Effector memory CD8-positive, alpha-beta T cell (primary cell): Measurements from ENCODE around the gene NT5E.
A peak's percentile ranks its signal among the peaks of the same experiment; 100 is the strongest.

Experiments
- ATAC-seq: fragments of 150-1000 bp; cut with Tn5 transposase; replicated peaks from 2 replicates; pipeline ENCODE4 v1.10.0; 2021; ENCODE audit warnings: mild to moderate bottlenecking, moderate library complexity
- DNase-seq, 3 experiments: peaks; one replicate each; pipeline ENCODE4 v3.0.0; 2021
- H3K27ac Mint-ChIP-seq, 2 donors: one replicate each; pipeline ENCODE4 v1.8.0; 2022; ENCODE audit warnings: mild to moderate bottlenecking in 2 of 2, mixed read lengths in 2 of 2, moderate library complexity in 2 of 2
- H3K27me3 Mint-ChIP-seq, 2 donors: one replicate each; pipeline ENCODE4 v1.8.0; 2022; ENCODE audit warnings: mixed read lengths in 2 of 2
- H3K36me3 Mint-ChIP-seq: one replicate; pipeline ENCODE4 v1.8.0; 2022; ENCODE audit warnings: mild to moderate bottlenecking, moderate library complexity, mixed read lengths; ENCODE audit not compliant: insufficient read depth
- H3K4me1 Mint-ChIP-seq, 2 donors: one replicate each; pipeline ENCODE4 v1.8.0; 2022; ENCODE audit warnings: low read depth in 2 of 2, mixed read lengths in 2 of 2
- H3K4me3 Mint-ChIP-seq, 2 donors: one replicate each; pipeline ENCODE4 v1.8.0; 2022; ENCODE audit warnings: mild to moderate bottlenecking in 2 of 2, mixed read lengths in 2 of 2, moderate library complexity in 2 of 2
- H3K9me3 Mint-ChIP-seq, 2 donors: one replicate each; pipeline ENCODE4 v1.8.0; 2022; ENCODE audit warnings: mixed read lengths in 2 of 2

Gene NT5E

DNA sequence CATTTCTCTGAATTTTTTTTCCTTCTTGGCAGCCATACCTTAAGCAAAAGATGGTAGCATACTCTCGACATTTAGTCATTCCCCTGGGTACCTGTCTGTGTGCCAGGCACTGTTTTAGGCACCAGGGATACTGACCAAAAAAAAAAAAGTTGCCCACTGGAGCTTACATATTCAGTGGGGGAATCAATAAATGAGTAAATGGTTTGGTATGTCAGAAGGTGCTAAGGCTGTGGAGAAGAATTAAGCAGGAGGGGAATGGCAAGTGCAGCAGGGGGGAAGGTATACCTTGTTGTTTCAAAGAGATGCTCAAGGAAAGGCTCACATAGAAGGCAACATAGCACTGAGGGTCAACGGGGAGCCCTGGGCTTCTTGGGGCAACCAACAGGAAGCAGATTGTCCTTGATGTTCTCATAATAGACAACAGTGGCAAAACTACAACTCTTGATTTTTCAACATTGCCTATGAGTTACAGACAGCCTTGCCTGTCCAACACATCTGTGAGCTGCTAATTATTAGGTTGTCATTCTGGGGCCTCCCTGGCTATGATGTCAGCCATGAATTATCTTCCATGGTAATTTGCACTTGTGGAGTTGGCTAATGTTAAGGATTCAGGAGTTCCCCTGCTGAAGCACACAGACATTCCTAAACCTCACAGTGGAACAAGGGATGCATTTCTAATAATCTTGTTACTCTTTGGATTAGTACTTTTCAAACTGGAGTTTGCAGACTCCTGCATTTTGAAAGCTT, 19.6 kb downstream of the NT5E start:
- H3K36me3 Mint-ChIP-seq = no peaks in the 10 kb centered on the region
- no peak for DNase-seq
- no peak overlapping the region for H3K4me3 Mint-ChIP-seq
- ATAC-seq = no peak
- H3K27ac Mint-ChIP-seq = no peak overlapping the region
- no peaks in the 10 kb centered on the region for H3K9me3 Mint-ChIP-seq
- H3K27me3 Mint-ChIP-seq = peaks cover 6 to 8% of the 10 kb centered on the region in 2 donors
- H3K4me1 Mint-ChIP-seq = peaks cover 17 to 18% of the 10 kb centered on the region in 2 donors

DNA sequence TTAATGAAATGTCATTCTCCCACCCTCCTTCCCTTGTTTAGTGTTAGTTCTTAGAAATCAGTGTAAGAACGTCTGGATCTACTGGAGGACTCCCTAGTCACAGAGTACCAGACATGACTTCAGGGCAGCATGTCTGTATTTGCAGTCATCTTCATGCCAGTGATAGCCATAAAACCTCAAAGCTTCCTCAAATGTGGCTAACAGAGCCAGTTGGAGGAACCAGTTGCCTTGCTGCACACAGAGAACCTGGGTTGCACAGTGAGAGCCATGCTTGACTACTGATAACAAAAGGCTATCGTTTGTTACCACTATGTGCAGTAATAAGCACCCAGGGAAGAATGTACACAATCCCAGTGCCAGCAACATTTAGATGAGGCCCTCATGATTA, 20.1 kb downstream of the NT5E start:
- ATAC-seq = no peak
- no peak overlapping the region for H3K4me3 Mint-ChIP-seq
- peaks cover 6 to 8% of the 10 kb centered on the region in 2 donors for H3K27me3 Mint-ChIP-seq
- no peak overlapping the region for H3K27ac Mint-ChIP-seq
- DNase-seq = no peak
- peaks cover 11 to 13% of the 10 kb centered on the region in 2 donors for H3K4me1 Mint-ChIP-seq
- no peaks in the 10 kb centered on the region for H3K9me3 Mint-ChIP-seq
- H3K36me3 Mint-ChIP-seq = no peaks in the 10 kb centered on the region

DNA sequence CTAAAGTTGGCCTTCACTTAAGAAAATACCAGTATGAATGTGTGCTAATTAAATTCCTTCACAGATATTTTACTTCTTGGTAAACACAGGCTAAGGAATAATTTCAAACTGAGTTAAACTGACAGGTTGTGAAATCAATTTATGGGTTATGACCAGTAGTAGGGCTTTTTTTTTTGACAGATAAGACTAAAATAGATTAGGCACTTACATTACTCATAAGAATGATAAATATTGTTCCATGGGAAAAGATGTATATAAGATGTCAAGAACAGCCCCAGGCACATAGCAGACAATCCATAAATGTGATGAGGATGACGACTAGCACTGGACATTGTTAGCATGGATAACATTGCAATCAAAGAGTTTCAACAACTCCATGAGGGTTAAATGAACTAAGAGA, 22.9 kb downstream of the NT5E start:
- Mint-ChIP-seq H3K9me3 (no peaks in the 10 kb centered on the region), H3K4me3 (no peak overlapping the region), H3K27me3 (peaks cover 6 to 8% of the 10 kb centered on the region in 2 donors), H3K27ac (no peak overlapping the region), H3K4me1 (no peaks in the 10 kb centered on the region), H3K36me3 (no peaks in the 10 kb centered on the region)
- ATAC-seq (no peak), DNase-seq (no peak)

DNA sequence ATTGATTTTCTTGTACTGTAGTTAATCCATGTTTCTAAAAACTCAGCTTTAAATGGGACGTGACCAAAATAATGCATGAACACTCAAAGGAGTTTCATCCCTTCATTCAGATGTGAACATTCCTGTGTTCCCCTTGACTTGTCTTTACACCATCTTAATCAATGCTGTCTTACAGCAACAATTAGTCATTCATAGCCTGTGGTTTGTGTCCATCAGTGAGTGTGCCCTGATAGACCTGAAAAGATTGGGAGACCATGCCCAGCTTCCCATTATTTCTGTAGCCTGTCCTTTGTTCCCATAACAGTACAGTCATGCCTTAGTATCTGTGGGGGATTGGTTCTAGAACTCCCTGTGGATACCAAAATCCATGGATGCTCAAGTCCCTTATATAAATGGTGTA, 23.9 kb downstream of the NT5E start:
- H3K4me1 Mint-ChIP-seq = no peaks in the 10 kb centered on the region
- H3K36me3 Mint-ChIP-seq = no peaks in the 10 kb centered on the region
- H3K4me3 Mint-ChIP-seq = no peak overlapping the region
- no peak for DNase-seq
- no peaks in the 10 kb centered on the region for H3K9me3 Mint-ChIP-seq
- no peak for ATAC-seq
- peaks cover 0 to 1% of the 10 kb centered on the region in 2 donors for H3K27me3 Mint-ChIP-seq
- no peak overlapping the region for H3K27ac Mint-ChIP-seq

DNA sequence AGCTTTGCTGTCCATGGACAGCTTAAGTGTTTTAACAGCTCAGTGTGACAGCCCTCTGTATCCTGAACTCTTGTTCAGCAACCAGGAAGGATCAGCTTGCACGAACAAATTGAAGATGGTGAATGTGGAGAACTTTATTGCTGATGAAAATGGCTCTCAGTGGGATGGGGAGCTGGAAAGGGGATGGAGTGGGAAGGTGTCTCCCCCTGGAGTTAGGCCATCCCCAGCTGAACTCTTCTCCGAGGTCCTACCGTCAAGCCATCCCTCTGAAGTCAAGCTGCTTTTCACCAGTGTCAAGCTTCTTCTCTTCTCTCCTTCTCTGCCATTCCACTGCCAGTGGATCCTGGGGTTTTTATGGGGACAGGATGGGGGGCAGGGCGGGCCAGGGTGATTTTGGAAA, 26.6 kb downstream of the NT5E start:
- ATAC-seq (no peak), DNase-seq (no peak)
- no peak overlapping the region for H3K27ac Mint-ChIP-seq
- no peaks in the 10 kb centered on the region for H3K4me1 Mint-ChIP-seq
- H3K36me3 Mint-ChIP-seq = no peaks in the 10 kb centered on the region
- H3K9me3 Mint-ChIP-seq = no peaks in the 10 kb centered on the region
- H3K4me3 Mint-ChIP-seq = no peak overlapping the region
- no peaks in the 10 kb centered on the region for H3K27me3 Mint-ChIP-seq

DNA sequence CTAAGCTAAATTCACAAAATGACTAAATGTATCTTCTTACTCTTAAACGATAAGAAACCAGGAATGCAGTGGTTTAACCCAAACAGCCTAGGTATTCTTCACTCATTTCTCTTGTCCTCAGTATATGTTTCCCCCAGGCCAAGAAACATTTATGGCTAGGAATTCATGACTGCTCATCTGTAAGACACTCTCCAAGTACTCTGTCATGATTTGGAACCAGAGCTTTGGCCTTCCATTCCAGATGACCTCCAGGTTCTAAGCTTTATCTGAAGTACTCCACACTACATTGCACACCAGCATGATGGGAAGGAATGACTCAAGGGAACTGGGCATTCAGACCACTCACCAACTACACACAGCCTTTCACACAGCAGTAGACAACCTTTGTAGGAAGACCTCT, 29.3 kb downstream of the NT5E start:
- Mint-ChIP-seq H3K4me1 (peaks cover 3 to 8% of the 10 kb centered on the region in 2 donors), H3K27me3 (no peaks in the 10 kb centered on the region), H3K9me3 (no peaks in the 10 kb centered on the region), H3K36me3 (peaks cover 3% of the 10 kb centered on the region), H3K27ac (no peak overlapping the region), H3K4me3 (no peak overlapping the region)
- no peak for ATAC-seq
- no peak for DNase-seq

DNA sequence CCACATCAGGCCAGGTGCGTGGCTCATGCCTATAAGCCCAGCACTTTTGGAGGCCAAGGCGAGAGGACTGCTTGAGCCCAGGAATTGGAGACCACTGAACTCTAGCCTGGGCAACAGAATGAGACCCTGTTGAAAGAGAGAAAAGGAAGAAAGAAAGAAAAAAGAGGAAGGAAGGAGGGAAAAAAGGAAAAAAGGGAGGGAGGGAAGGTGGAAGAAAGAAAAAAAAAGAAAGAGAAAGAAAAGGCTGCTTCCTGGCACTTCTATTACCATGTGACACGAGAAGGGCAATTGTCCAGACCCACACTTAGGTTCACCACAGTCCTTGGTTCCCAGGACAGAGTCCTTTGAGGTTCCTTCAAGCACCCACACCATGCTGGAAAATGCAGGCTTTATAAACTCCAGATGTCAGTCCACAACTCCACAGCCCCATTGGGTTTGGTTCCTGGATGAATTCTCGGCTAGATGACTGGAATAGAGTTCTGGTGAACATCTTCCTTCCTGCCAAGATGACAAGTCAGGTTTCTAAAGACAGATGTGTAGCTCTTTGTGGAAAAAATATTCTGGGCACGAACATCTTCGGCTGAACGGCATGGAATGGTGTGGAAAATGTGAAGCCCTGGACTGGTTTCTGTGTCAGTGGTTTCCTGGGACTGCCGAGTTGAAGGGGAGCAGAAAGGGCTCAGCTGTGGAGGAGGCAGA, 32.5 kb downstream of the NT5E start:
- peak overlapping the region in 1 of 2 donors; percentile 6 for H3K27ac Mint-ChIP-seq
- ATAC-seq = no peak

DNA sequence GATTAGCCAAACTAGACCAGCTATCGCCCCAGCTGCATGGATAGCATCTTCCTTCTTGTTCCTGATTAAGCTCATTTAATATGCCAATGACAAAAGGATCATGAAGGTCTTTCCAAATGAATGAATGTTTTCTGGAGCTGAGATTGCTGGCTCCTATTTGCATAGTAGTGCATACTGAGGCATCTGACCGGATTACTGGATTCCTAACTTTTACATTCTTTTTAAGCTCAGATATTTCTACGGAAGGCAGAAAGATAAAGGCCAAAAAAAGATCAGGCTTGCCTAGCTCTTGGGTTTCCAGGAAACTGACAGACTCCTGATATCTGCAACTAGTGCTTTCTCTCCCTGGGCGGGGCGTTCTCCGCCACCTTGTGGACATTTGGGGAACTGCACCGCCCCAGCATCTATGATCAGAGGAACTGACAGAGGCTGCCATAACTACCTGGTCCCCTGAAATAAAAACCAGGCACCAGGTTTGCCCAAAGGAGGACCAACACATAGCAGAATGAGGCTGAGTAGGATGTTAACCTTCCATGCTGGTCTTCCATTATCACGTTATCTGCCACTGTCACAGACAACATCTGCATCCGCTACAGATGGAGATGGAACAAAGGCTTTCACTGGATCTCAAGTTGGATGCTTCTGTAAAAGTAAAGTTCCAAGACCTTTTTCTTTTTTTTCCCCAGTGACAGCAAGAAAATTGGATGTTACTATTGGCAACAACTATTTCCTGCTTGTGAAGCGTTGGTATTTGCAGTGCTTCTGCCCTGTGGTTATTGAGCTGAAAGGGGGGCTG, 33.2 kb downstream of the NT5E start:
- H3K27ac Mint-ChIP-seq = peak overlapping the region in 1 of 2 donors; percentile 6
- no peaks in the 10 kb centered on the region for H3K9me3 Mint-ChIP-seq
- ATAC-seq (peak; percentile 93), DNase-seq (peak; percentile 77 to 83 (median 83))
- H3K27me3 Mint-ChIP-seq = no peaks in the 10 kb centered on the region
- H3K36me3 Mint-ChIP-seq = peaks cover 3% of the 10 kb centered on the region
- no peak overlapping the region for H3K4me3 Mint-ChIP-seq
- peaks cover 3 to 8% of the 10 kb centered on the region in 2 donors for H3K4me1 Mint-ChIP-seq

More for the DNA sequence above, 32.5 kb downstream of the NT5E start:
- H3K27me3 Mint-ChIP-seq = no peaks in the 10 kb centered on the region
- peaks cover 3 to 8% of the 10 kb centered on the region in 2 donors for H3K4me1 Mint-ChIP-seq
- DNase-seq = no peak
- peaks cover 3% of the 10 kb centered on the region for H3K36me3 Mint-ChIP-seq
- no peak overlapping the region for H3K4me3 Mint-ChIP-seq
- H3K9me3 Mint-ChIP-seq = no peaks in the 10 kb centered on the region

DNA sequence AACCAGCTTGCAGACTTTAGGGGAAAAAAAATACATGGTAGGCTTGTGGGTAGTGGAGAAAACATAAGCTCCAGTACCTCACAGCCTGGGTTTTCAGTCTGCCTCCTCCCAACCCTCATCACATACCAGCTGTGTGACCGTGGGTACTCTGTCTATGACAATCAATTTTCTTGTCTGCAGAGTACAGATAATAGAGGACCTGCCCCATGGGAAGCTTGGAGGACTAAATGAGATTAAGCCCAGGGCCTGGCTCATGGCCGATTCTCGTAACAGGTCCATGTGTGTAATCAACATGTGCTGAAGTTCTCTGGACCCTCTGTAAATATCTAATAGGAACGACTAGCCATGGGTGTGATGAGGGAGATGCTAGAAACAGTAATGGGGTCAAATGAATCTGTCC, 34.0 kb downstream of the NT5E start:
- H3K36me3 Mint-ChIP-seq = peaks cover 3% of the 10 kb centered on the region
- H3K27me3 Mint-ChIP-seq = no peaks in the 10 kb centered on the region
- no peak overlapping the region for H3K4me3 Mint-ChIP-seq
- ATAC-seq = no peak
- peaks cover 3 to 8% of the 10 kb centered on the region in 2 donors for H3K4me1 Mint-ChIP-seq
- no peaks in the 10 kb centered on the region for H3K9me3 Mint-ChIP-seq
- H3K27ac Mint-ChIP-seq = no peak overlapping the region
- DNase-seq = no peak

DNA sequence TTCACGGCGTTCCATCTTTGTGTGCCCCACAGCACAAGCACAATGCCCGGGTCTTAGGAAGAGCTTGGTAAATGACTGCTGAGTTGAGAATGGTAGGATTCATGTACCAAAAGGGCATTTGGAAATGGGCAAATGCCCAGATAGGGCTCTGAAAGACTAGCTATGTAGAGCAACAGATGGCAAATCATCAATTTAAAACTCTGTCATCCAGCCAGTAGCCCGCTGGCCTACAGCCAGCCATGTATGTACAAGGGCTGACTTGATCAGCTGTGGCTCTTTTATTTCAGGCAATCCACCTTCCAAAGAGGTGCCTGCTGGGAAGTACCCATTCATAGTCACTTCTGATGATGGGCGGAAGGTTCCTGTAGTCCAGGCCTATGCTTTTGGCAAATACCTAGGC, 35.1 kb downstream of the NT5E start:
- no peak overlapping the region for H3K4me3 Mint-ChIP-seq
- H3K36me3 Mint-ChIP-seq = peaks cover 3% of the 10 kb centered on the region
- peaks cover 3 to 8% of the 10 kb centered on the region in 2 donors for H3K4me1 Mint-ChIP-seq
- no peaks in the 10 kb centered on the region for H3K27me3 Mint-ChIP-seq
- ATAC-seq = no peak
- no peak for DNase-seq
- H3K27ac Mint-ChIP-seq = no peak overlapping the region
- H3K9me3 Mint-ChIP-seq = no peaks in the 10 kb centered on the region

DNA sequence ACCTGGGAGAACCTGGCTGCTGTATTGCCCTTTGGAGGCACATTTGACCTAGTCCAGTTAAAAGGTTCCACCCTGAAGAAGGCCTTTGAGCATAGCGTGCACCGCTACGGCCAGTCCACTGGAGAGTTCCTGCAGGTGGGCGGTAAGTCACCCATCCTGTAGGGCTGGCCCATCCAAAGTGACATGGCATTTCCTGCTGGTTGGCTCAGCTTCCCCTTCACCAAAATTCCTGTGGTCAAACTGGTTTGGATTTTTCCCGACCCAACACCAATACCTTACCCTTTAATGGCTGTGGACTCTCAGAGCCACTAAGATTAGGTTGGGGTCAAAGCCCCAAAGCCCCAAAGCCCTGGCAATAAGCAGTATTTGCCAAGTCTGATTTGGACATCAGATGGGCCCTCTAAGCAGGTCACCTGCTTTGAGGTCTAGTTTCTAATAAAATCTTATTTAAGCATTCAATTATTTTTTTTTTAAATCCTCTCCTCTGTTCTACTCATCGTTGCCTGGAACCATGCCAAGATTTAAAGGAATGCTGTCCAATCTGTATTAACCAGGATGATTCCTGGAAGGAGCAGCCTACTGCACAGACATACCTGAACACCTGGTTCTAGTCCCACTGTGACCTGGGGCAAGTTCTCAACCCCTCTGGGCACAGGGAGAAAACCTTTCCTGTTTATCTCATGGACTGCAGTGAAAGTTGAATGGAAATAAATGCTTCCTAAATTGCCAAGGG, 40.8 kb downstream of the NT5E start:
- H3K27me3 Mint-ChIP-seq = no peaks in the 10 kb centered on the region
- no peak for ATAC-seq
- H3K36me3 Mint-ChIP-seq = no peaks in the 10 kb centered on the region
- no peak for DNase-seq
- H3K4me3 Mint-ChIP-seq = no peak overlapping the region
- peaks cover 0 to 1% of the 10 kb centered on the region in 2 donors for H3K9me3 Mint-ChIP-seq
- H3K4me1 Mint-ChIP-seq = no peaks in the 10 kb centered on the region
- no peak overlapping the region for H3K27ac Mint-ChIP-seq

DNA sequence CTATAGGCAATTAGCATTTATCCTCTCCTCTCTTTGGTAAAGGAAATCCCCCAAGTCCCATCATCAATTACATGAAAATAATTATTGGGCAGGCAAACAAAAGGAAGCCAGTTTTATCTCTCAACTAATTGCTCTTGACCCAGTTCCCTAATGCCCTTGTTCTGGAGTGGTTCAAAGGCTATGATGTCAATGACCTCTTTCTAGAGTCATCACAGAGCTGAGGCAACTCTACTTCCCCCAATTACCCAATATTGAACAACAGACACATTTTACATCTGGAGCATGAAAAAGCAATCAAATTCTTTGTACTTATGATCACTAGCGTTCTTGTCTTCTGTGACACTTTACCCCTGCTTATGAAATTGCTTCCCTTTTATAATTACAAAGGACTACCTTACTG, 43.5 kb downstream of the NT5E start:
- Mint-ChIP-seq H3K27ac (peak overlapping the region; percentile 13 to 20), H3K36me3 (no peaks in the 10 kb centered on the region)
- no peak for ATAC-seq

More for the DNA sequence above, 43.5 kb downstream of the NT5E start:
- no peaks in the 10 kb centered on the region for H3K27me3 Mint-ChIP-seq
- peaks cover 1 to 9% of the 10 kb centered on the region in 2 donors for H3K9me3 Mint-ChIP-seq
- DNase-seq = no peak
- peaks cover 4 to 7% of the 10 kb centered on the region in 2 donors for H3K4me1 Mint-ChIP-seq
- H3K4me3 Mint-ChIP-seq = no peak overlapping the region
